BLaER1 (cell line): ENCODE results near the gene BMP7.
"Not testable (repeated sequence)": the region's sequence is repeated elsewhere in the genome, so short reads cannot be mapped to it uniquely, and the experiment has no call there.

Experiments used
- H3K27ac ChIP-seq: shearing (Covaris generic); formaldehyde crosslinking; 2 replicates; pipeline ENCODE4 v1.8.1; 2022
- H3K27me3 ChIP-seq: shearing (Covaris generic); formaldehyde crosslinking; 2 replicates; pipeline ENCODE4 v1.8.1; 2022
- H3K36me3 ChIP-seq: shearing (Covaris generic); formaldehyde crosslinking; 2 replicates; pipeline ENCODE4 v1.8.1; 2022
- H3K4me1 ChIP-seq: shearing (Covaris generic); formaldehyde crosslinking; 2 replicates; pipeline ENCODE4 v1.8.1; 2022
- H3K4me2 ChIP-seq: shearing (Covaris generic); formaldehyde crosslinking; 2 replicates; pipeline ENCODE4 v1.8.1; 2022
- H3K4me3 ChIP-seq: shearing (Covaris generic); formaldehyde crosslinking; 2 replicates; pipeline ENCODE4 v1.8.1; 2022
- H3K9ac ChIP-seq: shearing (Covaris generic); formaldehyde crosslinking; 2 replicates; pipeline ENCODE4 v1.8.1; 2022
- H3K9me3 ChIP-seq: shearing (Covaris generic); formaldehyde crosslinking; 2 replicates; pipeline ENCODE4 v1.8.1; 2022
- H4K20me1 ChIP-seq: shearing (Covaris generic); formaldehyde crosslinking; 2 replicates; pipeline ENCODE4 v1.8.1; 2022
- Cebpa-rat ChIP-seq: shearing (Covaris generic); IDR thresholded peaks from 2 replicates; pipeline ENCODE4 v1.8.1; 2022

Gene BMP7

GRCh38 chr20:57244627-57245214 is 21.7 kb downstream of the BMP7 start:
- Histone ChIP-seq H3K9ac (no peak overlapping the region), H3K4me1 (peaks cover 47% of the 10 kb centered on the region), H3K9me3 (peaks cover 10% of the 10 kb centered on the region), H3K36me3 (no peaks in the 10 kb centered on the region), H4K20me1 (no peaks in the 10 kb centered on the region), H3K27me3 (no peaks in the 10 kb centered on the region), H3K27ac (no peak overlapping the region), H3K4me3 (no peak overlapping the region), H3K4me2 (peak overlapping the region; percentile 22)
- no peak for TF ChIP-seq Cebpa-rat

- Histone ChIP-seq H3K27ac (no peak overlapping the region), H3K27me3 (no peaks in the 10 kb centered on the region), H3K4me1 (peaks cover 42% of the 10 kb centered on the region), H3K4me3 (no peak overlapping the region), H3K4me2 (peak overlapping the region; percentile 22; the same call in 1 of the 2 replicates), H4K20me1 (no peaks in the 10 kb centered on the region), H3K9ac (no peak overlapping the region), H3K36me3 (no peaks in the 10 kb centered on the region), H3K9me3 (peaks cover 16% of the 10 kb centered on the region)
- no peak for TF ChIP-seq Cebpa-rat
These were observed 22.2 kb downstream of the BMP7 start for GRCh38 chr20:57244221-57244585.

GRCh38 chr20:57243480-57244220 is 22.8 kb downstream of the BMP7 start:
- Histone ChIP-seq H4K20me1 (no peaks in the 10 kb centered on the region), H3K27me3 (no peaks in the 10 kb centered on the region), H3K4me2 (no peak overlapping the region), H3K4me3 (no peak overlapping the region), H3K27ac (no peak overlapping the region), H3K36me3 (no peaks in the 10 kb centered on the region), H3K9me3 (peaks cover 21% of the 10 kb centered on the region), H3K9ac (no peak overlapping the region), H3K4me1 (peaks cover 36% of the 10 kb centered on the region)
- TF ChIP-seq Cebpa-rat: no peak

- Histone ChIP-seq H3K36me3 (no peaks in the 10 kb centered on the region), H3K9me3 (peaks cover 25% of the 10 kb centered on the region), H3K4me2 (no peak overlapping the region), H3K27me3 (no peaks in the 10 kb centered on the region), H4K20me1 (no peaks in the 10 kb centered on the region), H3K4me3 (no peak overlapping the region), H3K27ac (no peak overlapping the region), H3K9ac (no peak overlapping the region), H3K4me1 (peaks cover 24% of the 10 kb centered on the region)
- TF ChIP-seq Cebpa-rat: no peak
These were observed 24.0 kb downstream of the BMP7 start for GRCh38 chr20:57242414-57242813.

GRCh38 chr20:57241363-57241991 is 25.0 kb downstream of the BMP7 start:
- Histone ChIP-seq H3K9me3 (peaks cover 25% of the 10 kb centered on the region), H3K4me2 (no peak overlapping the region), H3K9ac (no peak overlapping the region), H3K27me3 (no peaks in the 10 kb centered on the region), H3K36me3 (no peaks in the 10 kb centered on the region), H4K20me1 (no peaks in the 10 kb centered on the region), H3K4me3 (no peak overlapping the region), H3K27ac (no peak overlapping the region), H3K4me1 (peaks cover 14% of the 10 kb centered on the region)
- no peak for TF ChIP-seq Cebpa-rat

- TF ChIP-seq Cebpa-rat: no peak
These were observed 25.7 kb downstream of the BMP7 start for GRCh38 chr20:57240581-57241362.

GRCh38 chr20:57239725-57240124 is 26.7 kb downstream of the BMP7 start:
- not testable (repeated sequence) for H3K4me1 ChIP-seq, H4K20me1 ChIP-seq, H3K36me3 ChIP-seq, H3K4me2 ChIP-seq, H3K4me3 ChIP-seq, H3K27me3 ChIP-seq, H3K9ac ChIP-seq, H3K27ac ChIP-seq
- peaks cover 25% of the 10 kb centered on the region for H3K9me3 ChIP-seq

More at GRCh38 chr20:57240581-57241362, 25.7 kb downstream of the BMP7 start:
- Histone ChIP-seq H4K20me1 (no peaks in the 10 kb centered on the region), H3K36me3 (no peaks in the 10 kb centered on the region), H3K27ac (no peak overlapping the region), H3K27me3 (no peaks in the 10 kb centered on the region), H3K4me2 (no peak overlapping the region), H3K4me1 (peaks cover 11% of the 10 kb centered on the region), H3K9me3 (peaks cover 25% of the 10 kb centered on the region), H3K4me3 (no peak overlapping the region), H3K9ac (no peak overlapping the region)

GRCh38 chr20:57239324-57239723 is 27.1 kb downstream of the BMP7 start:
- H3K9me3 ChIP-seq: peaks cover 25% of the 10 kb centered on the region
- not testable (repeated sequence) for H3K4me2 ChIP-seq, H3K27ac ChIP-seq, H3K4me1 ChIP-seq, H3K27me3 ChIP-seq, H3K4me3 ChIP-seq, H3K9ac ChIP-seq, H3K36me3 ChIP-seq, H4K20me1 ChIP-seq

GRCh38 chr20:57238089-57238488 is 28.4 kb downstream of the BMP7 start:
- Histone ChIP-seq H3K27me3 (no peaks in the 10 kb centered on the region), H3K27ac (no peak overlapping the region), H3K36me3 (no peaks in the 10 kb centered on the region), H4K20me1 (no peaks in the 10 kb centered on the region), H3K9ac (no peak overlapping the region), H3K9me3 (peaks cover 25% of the 10 kb centered on the region), H3K4me2 (no peak overlapping the region), H3K4me1 (no peaks in the 10 kb centered on the region), H3K4me3 (no peak overlapping the region)
- no peak for TF ChIP-seq Cebpa-rat

GRCh38 chr20:57237585-57237953 is 28.9 kb downstream of the BMP7 start:
- TF ChIP-seq Cebpa-rat: no peak
- Histone ChIP-seq H3K4me2 (no peak overlapping the region), H3K27me3 (no peaks in the 10 kb centered on the region), H3K4me1 (no peaks in the 10 kb centered on the region), H3K9me3 (peaks cover 25% of the 10 kb centered on the region), H3K27ac (no peak overlapping the region), H3K36me3 (no peaks in the 10 kb centered on the region), H3K9ac (no peak overlapping the region), H3K4me3 (no peak overlapping the region), H4K20me1 (no peaks in the 10 kb centered on the region)
